GM18873 (cell line): ENCODE results near the gene SMCO4.
"Not testable (repeated sequence)": the region's sequence is repeated elsewhere in the genome, so short reads cannot be mapped to it uniquely, and the experiment has no call there.

Source experiments
- ATAC-seq: cut with Tn5 transposase; IDR thresholded peaks from one replicate; pipeline ENCODE4 v1.9.1; 2021; ENCODE audit warnings: mild to moderate bottlenecking, moderate library complexity, moderate number of reproducible peaks; ENCODE audit not compliant: unreplicated experiment, low FRiP score

SMCO4 gene

DNA sequence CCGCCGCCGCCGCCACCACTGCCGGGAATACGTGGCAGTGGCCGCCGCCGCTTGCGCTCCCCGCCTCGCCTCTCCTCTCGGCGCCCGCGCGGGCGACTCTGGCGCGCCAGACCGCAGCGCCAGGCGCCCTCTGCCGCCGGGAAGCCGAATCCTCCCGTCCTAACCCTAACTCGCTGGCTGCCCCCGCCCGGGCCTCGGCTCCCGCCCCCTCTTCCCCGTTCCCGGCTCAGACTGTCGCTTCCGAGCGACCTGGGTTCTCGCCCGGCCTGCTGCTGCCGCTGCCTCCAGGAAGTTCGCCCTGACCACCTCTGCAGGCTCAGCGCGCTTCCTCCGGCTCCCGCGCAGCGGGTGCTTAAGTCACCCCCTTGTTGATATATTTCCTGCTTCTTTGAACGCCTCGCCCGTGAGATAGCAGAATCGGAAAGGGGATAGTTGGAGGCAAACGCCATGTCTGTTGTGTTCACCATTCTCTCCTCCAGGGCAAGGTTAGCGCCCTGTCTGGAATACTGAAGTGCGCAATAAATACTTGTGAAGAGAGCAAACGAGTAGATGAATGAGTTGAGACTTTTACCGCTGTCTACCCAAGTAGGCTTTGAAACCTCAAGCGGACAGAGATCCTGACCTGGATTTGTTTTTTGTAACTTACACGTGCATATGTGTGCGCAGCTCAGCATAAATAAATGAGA is at the start of gene SMCO4:
SMCO4 (minus strand) TSS at position 100 of the 686 bp plus-strand sequence. CDS start 64,202 bp downstream, outside the sequence.
- peak; percentile 68 for ATAC-seq

DNA sequence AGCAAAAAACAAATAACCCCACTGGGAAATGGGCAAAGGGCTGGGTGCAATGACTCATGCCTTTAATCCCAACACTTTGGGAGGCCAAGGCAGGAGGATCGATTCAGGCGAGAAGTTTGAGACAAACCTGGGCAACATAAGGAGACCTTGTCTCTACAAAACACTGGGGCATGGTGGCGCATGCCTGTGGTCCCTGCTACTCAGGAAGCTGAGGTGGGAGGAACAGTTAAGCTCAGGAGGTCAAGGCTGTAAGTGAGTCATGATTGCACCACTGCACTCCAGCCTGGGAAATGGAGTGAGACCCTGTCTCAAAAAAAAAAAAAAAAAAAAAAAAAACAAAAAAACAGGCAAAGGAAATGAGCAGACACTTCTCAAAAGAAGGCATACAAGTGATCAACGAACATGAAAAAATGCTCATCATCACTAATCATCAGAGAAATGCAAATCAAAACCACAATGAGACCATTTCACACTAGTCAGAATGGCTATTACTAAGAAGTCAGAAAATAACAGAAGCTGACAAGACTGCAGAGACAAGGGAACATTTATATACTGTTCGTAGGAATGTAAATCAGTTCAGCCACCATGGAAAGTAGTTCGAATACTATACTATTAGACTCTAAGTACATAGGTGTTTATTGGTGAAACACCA is 48.2 kb upstream of the SMCO4 start:
- ATAC-seq, result peak; percentile 87

- no peak for ATAC-seq
Observed at GRCh38 chr11:93589347-93589746, 46.2 kb upstream of the SMCO4 start.

GRCh38 chr11:93587858-93588581 is 44.8 kb upstream of the SMCO4 start:
- no peak for ATAC-seq

DNA sequence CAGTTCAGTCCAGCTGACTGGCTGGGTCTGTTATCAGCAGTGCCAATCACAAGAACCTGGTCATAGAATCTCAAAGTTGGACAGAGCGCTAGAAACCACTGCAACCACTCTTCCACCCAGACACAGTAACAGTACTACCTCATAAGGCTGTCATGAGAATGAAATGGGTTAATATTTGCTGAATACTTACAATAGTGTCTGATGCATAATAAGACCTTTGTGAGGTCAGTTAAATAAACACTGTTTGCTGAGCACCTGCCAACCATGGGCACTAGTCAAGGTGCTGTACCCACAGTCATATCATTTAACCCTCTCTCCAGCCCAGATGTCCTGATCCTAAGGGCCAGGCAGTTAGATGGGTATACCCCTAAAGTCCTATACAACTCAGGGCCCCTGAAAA is 44.2 kb upstream of the SMCO4 start:
- ATAC-seq, result not testable (repeated sequence)

GRCh38 chr11:93585758-93586157 is 42.6 kb upstream of the SMCO4 start:
- ATAC-seq, result no peak

DNA sequence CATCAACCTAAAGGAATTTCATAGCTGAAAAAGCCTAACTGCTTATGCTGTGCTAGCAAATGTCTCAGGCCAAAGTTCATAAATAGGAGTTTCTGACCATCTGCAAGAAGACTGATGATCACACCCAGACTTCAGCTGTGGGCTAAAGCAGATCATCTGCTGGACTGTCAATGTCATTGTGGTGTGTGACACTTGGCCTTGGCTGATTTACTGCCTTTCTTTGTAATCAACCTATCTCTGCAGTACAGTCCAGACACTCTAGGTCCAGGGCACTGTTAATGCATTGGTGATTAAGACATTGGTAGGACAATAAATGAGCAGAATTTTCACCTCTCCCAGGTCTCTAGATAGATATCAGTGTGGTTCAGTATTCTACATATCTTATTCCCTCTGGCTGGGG is 40.3 kb upstream of the SMCO4 start:
- no peak for ATAC-seq

DNA sequence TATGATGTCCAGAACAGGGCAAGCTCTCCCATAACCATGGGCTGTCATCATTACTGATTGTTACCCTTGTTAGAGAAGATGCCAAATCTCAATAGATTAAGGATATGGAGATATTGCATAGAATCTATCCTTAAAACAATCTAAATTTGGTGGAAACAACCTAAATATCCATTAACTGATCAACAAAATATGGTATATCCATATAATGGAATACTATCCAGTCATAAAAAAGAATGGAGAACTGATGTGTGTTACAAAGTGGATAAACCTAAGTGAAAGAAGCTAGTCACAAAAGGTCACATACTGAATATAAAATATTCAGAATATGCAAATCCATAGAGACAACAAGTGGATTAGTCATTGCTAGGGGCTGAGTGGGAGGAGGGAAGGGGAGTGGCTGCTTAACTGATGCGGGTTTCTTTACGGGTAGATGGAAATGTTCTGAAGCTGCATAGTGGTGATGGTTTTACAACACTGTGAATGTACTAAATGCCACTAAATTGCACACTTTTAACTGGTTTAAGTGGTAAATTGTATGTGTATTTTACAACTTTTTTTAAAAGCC is 36.1 kb upstream of the SMCO4 start:
- no peak for ATAC-seq

DNA sequence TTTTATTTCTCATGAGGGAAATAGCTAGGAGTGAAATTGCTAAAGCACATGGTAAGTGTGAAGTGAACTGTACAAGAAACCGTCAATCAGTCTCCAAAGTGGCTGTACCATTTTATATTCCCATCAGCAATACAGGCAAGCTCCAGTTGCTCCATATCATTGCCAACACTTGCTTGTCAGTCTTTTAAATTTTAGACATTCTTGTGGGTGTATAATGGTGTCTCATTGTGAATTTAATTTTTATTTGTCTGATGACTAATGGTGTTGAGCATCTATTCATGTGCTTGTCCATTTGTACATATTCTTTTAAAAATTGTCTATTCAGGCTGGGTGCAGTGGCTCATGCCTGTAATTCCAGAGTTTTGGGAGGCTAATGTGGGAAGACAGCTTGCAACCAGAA is 34.1 kb upstream of the SMCO4 start:
- ATAC-seq, result no peak

- not testable (repeated sequence) for ATAC-seq
Observed at GRCh38 chr11:93576870-93577269, 33.7 kb upstream of the SMCO4 start.

DNA sequence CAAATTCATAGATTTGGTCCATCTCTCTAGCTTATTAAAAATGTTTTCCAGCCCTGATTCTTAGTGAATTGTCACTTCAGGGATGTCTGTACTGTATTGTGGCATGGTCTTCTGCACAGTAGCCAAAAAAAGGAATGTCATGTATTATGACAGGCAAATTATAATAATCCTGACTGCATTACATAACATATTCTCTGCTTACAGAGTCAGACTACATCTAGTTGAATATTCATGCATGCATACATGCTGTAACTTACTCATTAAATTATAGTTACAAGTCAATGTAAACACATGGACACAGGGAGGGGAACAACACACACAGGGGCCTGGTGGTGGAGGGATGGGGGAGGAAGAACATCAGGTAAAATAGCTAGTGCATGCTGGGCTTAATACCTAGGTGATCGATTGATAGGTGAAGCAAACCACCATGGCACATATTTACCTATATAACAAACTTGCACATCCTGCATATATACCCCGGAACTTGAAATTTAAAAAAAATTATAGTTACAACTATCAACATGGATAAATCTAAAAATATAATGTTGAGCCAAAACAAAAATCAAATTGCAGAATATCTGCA is 31.5 kb upstream of the SMCO4 start:
- ATAC-seq, result no peak

DNA sequence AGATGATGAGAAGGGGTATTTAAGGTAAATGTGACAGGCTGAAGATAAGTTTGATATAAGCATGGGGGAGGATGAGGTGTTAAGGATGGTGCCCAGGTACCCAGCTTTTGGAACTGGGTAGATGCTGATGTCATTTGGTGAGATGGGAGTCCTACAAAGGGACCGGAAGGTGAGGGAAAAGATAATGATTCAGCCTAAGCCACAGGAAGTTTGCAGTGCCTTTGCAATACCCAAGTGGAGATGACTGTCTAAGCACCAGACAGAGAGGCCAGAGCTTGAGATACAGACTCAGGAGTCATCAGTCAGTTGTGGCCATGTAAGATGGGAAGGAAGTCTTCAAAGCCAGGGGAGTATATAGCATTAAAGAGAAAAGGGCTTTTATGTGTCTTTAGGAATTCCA is 30.0 kb upstream of the SMCO4 start:
- no peak for ATAC-seq

- ATAC-seq, result no peak
Observed at GRCh38 chr11:93572621-93573020, 29.4 kb upstream of the SMCO4 start.

DNA sequence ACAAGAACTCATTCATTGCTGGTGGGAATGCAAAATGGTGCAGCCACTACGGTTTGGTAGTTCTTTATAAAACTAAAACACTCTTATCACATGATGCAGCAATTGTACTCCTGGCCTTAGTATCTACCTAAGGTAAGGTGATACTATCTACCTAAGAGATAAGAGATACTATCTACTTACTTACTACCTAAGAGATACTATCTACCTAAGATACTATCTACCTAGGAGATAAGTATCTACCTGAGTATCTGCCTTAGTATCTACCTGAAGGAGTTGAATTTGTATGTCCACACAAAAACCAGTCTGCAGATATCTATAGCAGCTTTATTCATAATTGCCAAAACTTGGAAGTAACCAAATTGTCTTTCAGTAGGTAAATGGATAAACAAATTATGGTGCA is 29.0 kb upstream of the SMCO4 start:
- ATAC-seq, result no peak

DNA sequence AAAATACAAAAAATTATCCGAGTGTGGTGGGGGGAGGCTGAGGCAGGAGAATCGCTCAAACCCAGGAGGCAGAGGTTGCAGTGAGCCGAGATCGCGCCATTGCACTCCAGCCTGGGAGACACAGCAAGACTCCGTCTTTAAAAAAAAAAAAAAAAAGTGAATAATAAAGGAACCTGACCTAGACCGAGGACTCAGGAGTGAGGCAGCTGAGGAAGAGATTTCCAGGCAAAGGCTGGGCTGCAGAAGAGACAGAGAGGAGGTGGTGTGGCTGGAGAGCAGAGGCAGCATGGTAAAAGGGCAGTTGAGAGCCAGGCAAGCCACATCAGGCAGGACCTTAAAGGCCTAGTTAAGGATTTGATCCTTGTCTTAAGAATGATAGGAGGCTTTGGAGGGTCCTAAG is 28.4 kb upstream of the SMCO4 start:
- no peak for ATAC-seq

- ATAC-seq, result no peak
Observed at GRCh38 chr11:93570759-93571413, 27.7 kb upstream of the SMCO4 start.

- ATAC-seq, result no peak
Observed at GRCh38 chr11:93569496-93569895, 26.3 kb upstream of the SMCO4 start.

DNA sequence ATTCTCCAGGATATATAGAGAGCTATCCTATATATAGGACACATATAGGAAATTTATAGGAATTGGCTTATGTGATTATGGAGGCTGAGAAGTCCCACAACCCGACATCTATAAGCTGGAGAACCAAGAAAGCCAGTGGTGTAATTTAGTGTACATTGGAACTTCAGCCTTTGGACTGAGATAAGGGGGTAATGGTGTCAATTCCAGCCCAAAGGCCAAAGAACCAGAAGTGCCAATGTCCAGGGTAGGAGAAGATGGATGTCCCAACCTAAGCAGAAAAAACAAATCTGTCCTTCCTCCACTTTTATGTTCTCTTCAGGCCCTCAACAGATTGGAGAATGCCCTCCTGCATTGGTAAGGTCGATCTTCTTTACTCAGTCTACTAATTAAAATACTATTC is 25.5 kb upstream of the SMCO4 start:
- ATAC-seq, result no peak

DNA sequence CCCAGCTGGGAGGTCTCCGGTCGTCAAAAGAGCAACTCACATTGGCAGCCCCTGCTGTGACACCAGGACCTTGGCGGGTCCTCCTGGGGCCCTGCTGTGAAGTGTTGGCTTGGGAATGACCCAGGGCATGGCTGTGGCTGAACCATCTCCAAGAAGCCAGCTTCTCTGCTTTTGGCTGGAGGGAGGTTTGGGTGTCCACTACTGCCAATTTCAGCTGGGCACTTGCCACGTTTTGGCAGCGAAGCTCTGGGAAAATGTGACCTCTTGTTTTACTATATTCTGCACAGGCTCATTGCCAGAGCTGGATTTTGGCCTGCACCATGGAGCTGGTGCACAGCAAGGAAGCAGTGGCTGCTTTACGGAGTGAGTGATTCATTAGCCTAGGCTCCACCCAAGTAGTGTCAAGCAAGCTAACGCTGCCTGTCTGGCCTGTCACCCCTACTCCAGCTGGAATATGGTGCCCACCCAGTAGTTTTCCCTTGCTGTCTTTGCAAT is 24.3 kb upstream of the SMCO4 start:
- ATAC-seq, result no peak

GRCh38 chr11:93564895-93565294 is 21.7 kb upstream of the SMCO4 start:
- ATAC-seq, result no peak
